ENCODE results near the gene TTBK2. TPM values are rescaled to one million over a fixed set of nuclear protein-coding genes. Genes with fewer than 3 reads are reported as not detected.

TTBK2 gene
- total RNA-seq, 1 donor from 2014 or later = 19.8 TPM

DNA sequence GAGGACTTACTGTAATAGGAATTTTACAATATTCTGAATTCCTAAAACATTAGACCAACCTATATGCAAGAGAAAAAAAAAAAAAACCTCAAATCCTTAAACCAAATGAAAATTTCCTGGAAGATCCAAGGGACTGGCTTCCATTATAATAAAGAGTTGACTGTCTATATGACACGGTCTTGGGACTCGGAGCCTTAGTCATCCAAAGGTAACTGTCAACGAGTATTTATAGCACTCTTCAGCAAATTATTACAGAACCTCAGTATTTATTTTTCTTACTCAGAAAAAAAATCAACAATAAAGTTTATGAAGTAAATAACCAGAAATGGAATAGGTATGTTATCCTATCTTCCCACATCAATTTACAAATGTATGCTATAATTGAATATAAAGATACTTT lies 66.0 kb downstream of the TTBK2 start:
- Mint-ChIP-seq H3K36me3 (ENCODE audit: low read depth) (peaks cover 26% of the 10 kb centered on the region), H3K9me3 (no peaks in the 10 kb centered on the region), H3K27me3 (no peaks in the 10 kb centered on the region), H3K4me3 (no peak overlapping the region), H3K4me1 (no peaks in the 10 kb centered on the region), H3K27ac (no peak overlapping the region)
- DNase-seq = no peak
- ChIA-PET CTCF (no interaction called here), POLR2A (no interaction called here)
- ATAC-seq (ENCODE audit: low read depth) = no peak
- intact Hi-C loops (cut with micrococcal nuclease) = no loop called here
- TF ChIP-seq, protein P1, sequence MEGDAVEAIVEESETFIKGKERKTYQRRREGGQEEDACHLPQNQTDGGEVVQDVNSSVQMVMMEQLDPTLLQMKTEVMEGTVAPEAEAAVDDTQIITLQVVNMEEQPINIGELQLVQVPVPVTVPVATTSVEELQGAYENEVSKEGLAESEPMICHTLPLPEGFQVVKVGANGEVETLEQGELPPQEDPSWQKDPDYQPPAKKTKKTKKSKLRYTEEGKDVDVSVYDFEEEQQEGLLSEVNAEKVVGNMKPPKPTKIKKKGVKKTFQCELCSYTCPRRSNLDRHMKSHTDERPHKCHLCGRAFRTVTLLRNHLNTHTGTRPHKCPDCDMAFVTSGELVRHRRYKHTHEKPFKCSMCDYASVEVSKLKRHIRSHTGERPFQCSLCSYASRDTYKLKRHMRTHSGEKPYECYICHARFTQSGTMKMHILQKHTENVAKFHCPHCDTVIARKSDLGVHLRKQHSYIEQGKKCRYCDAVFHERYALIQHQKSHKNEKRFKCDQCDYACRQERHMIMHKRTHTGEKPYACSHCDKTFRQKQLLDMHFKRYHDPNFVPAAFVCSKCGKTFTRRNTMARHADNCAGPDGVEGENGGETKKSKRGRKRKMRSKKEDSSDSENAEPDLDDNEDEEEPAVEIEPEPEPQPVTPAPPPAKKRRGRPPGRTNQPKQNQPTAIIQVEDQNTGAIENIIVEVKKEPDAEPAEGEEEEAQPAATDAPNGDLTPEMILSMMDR (IDR thresholded peaks at IDR 0.05) = no peak

DNA sequence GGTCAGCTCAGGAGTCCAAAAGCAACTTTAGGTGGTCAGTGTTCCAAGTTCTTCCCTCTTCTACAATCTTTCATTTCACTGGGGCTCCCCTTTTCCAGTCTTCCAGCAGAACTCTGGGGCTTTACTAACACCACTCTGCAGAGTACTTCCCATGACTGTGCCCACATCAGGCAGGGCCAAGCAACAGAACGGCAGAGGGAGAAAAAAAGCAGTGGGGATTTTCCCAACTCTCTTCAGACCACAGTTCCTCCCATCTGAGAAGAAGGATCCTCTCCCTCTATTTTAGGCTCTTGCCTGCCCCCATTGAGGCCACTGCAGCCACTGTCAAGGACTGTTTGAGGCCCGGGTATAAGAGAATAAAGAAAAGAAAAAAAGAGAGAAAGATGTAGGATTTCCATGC lies 70.7 kb downstream of the TTBK2 start:
- Mint-ChIP-seq H3K9me3 (no peaks in the 10 kb centered on the region), H3K27me3 (no peaks in the 10 kb centered on the region), H3K36me3 (ENCODE audit: low read depth) (peaks cover 13% of the 10 kb centered on the region), H3K4me1 (no peaks in the 10 kb centered on the region), H3K27ac (no peak overlapping the region), H3K4me3 (no peak overlapping the region)
- TF ChIP-seq, protein P1 (IDR thresholded peaks at IDR 0.05) = no peak
- ATAC-seq (ENCODE audit: low read depth) = no peak
- no peak for DNase-seq
- intact Hi-C loops (cut with micrococcal nuclease) = no loop called here
- CTCF ChIA-PET = no interaction called here
- POLR2A ChIA-PET = no interaction called here

DNA sequence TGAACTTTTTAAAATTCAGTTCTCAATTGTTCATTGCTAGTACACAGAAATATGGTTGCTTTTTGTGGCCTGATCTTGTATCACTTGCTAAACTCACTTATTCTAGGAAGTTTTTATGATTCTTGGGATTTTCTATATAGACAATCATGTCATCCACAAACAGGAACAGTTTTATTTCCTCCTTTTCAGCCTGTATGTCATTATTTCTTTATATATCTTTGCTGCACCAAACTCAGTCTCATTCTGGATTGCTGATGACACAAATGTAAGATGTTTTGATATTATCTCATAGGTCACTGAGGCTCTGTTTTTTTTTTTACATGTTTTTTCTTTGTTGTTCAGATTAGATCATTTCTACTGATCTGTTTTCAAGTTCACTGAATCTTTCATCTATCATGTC lies 71.7 kb downstream of the TTBK2 start:
- Mint-ChIP-seq H3K9me3 (peaks cover 4% of the 10 kb centered on the region), H3K27me3 (no peaks in the 10 kb centered on the region), H3K36me3 (ENCODE audit: low read depth) (peaks cover 14% of the 10 kb centered on the region), H3K4me1 (no peaks in the 10 kb centered on the region), H3K27ac (no peak overlapping the region), H3K4me3 (no peak overlapping the region)
- POLR2A ChIA-PET = no interaction called here
- TF ChIP-seq, protein P1 (IDR thresholded peaks at IDR 0.05) = no peak
- no peak for DNase-seq
- CTCF ChIA-PET = no interaction called here
- no peak for ATAC-seq (ENCODE audit: low read depth)
- intact Hi-C loops (cut with micrococcal nuclease) = no loop called here

DNA sequence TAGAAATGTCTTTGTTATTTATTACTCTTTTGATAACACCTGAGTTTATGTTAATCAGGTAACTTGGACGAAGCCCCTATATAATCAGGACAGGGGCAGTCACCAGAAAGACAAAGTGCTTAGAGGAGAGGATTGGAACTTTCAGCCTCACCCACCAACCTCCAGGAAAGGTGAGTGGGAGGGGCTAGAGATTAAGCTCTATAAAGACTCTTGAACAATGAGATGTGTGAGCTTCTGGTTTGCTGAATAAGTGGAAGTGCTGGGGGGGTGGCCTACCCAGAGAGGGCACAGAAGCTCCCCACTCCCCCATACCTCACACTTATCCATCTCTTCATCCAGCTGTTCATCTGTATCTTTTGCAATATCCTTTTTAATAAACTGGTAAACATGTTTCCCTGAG lies 73.9 kb downstream of the TTBK2 start:
- Mint-ChIP-seq H3K27ac (no peak overlapping the region), H3K9me3 (peaks cover 7% of the 10 kb centered on the region), H3K27me3 (no peaks in the 10 kb centered on the region), H3K4me3 (no peak overlapping the region), H3K36me3 (ENCODE audit: low read depth) (peaks cover 10% of the 10 kb centered on the region), H3K4me1 (no peaks in the 10 kb centered on the region)
- intact Hi-C loops (cut with micrococcal nuclease) = no loop called here
- ChIA-PET POLR2A (interaction anchor here (0.6 kb wide), 1 partner anchor 518 kb away, joined by 4 read pairs; no protein-coding TSS in a partner anchor), CTCF (no interaction called here)
- DNase-seq (no peak), ATAC-seq (ENCODE audit: low read depth) (no peak)
- TF ChIP-seq, protein P1 (IDR thresholded peaks at IDR 0.05) = no peak

DNA sequence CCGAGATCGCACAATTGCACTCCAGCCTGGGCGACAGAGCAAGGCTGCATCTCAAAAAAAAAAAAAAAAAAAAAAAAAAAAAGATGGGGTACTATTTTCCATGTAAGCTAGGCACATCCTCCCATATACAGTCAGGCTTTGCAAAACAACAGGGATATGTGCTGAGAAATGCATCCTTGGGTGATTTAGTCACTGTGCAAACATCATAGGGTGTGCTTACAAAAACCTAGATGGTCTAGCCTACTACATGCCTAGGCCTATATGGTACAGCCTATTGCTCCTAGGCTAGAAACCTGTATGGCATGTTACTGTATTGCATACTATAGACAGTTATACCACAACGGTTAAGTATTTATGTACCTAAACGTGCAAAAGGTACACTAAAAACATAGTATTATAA lies 75.0 kb downstream of the TTBK2 start:
- CTCF ChIA-PET = no interaction called here
- intact Hi-C loops (cut with micrococcal nuclease) = no loop called here
- TF ChIP-seq, protein P1 (IDR thresholded peaks at IDR 0.05) = no peak

More for the DNA sequence above, 75.0 kb downstream of the TTBK2 start:
- peaks cover 12% of the 10 kb centered on the region for H3K36me3 Mint-ChIP-seq (ENCODE audit: low read depth)
- H3K4me3 Mint-ChIP-seq = no peak overlapping the region
- H3K27me3 Mint-ChIP-seq = no peaks in the 10 kb centered on the region
- ATAC-seq (ENCODE audit: low read depth) (no peak), DNase-seq (no peak)
- H3K4me1 Mint-ChIP-seq = no peaks in the 10 kb centered on the region
- no peak overlapping the region for H3K27ac Mint-ChIP-seq
- POLR2A ChIA-PET = no interaction called here
- H3K9me3 Mint-ChIP-seq = peaks cover 7% of the 10 kb centered on the region
